ENCODE data around the gene MORC1. TPM values are rescaled to one million over a fixed set of nuclear protein-coding genes. Genes with fewer than 3 reads are reported as not detected.
A peak's percentile ranks its signal among the peaks of the same experiment; 100 is the strongest.

Gene MORC1
- total and polyA plus RNA-seq, 7 donors = not detected

DNA sequence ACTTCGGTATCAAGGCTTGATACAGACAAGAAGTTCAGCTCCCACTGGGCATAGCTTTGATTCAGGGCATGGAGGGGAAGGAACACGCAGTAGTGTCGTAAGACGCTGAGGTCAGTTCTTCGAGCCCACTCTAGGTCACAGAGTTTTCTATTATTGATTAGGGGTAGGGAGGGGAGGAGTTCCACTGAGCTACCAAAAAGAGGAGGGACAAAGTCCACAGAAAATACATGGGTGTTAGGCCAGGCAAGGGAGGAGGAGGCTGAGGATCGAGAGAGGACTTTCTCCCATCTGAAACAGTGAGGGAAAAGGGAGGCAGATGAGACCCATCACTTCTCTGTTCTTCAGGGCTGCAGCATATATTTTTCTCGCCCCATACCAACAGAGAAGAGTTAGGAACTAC lies 89.2 kb downstream of the MORC1 start:
- no peak overlapping the region for H3K4me3 ChIP-seq
- intact Hi-C loops (cut with DNase I) = no loop called here
- WGBS, 3 donors = 85 to 89% (median 88%) methylated on average over 7 of the region's 7 CpGs
- no peaks in the 10 kb centered on the region for H3K36me3 ChIP-seq (ENCODE audit: insufficient read depth in 1 of 2, low read depth in 1 of 2)
- no peaks in the 10 kb centered on the region for H3K4me1 ChIP-seq
- DNase-seq = no peak
- no peaks in the 10 kb centered on the region for H3K9me3 ChIP-seq
- ATAC-seq = no peak
- no peaks in the 10 kb centered on the region for H3K27me3 ChIP-seq (ENCODE audit: insufficient read depth in 3 of 3, low read length in 2 of 3)
- no peak for TF ChIP-seq CTCF (IDR thresholded peaks at IDR 0.05)
- no peak overlapping the region for H3K27ac ChIP-seq

DNA sequence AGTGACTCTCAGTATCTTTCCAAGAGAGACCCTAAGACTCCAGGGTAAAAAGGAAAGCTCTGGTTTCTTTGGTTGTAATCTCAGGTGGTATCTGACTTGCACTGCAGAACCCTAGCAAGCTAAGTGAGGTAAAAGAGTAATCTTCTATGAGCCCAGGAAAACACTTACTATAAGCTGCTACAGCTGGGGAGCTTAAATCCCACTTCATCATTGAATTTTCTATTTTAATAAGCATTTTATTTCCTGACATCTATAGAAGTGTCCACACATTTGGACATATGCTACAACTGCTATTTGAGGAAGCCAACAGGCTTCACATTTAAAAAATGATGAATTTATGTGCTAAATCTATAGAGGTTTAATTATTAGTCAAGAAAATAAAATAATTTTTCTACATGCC lies 91.1 kb downstream of the MORC1 start:
- no peak overlapping the region for H3K27ac ChIP-seq
- H3K9me3 ChIP-seq = no peaks in the 10 kb centered on the region
- H3K4me3 ChIP-seq = no peak overlapping the region
- H3K27me3 ChIP-seq (ENCODE audit: insufficient read depth in 3 of 3, low read length in 2 of 3) = no peaks in the 10 kb centered on the region
- ATAC-seq = no peak
- no peaks in the 10 kb centered on the region for H3K4me1 ChIP-seq
- intact Hi-C loops (cut with DNase I) = no loop called here
- H3K36me3 ChIP-seq (ENCODE audit: insufficient read depth in 1 of 2, low read depth in 1 of 2) = no peaks in the 10 kb centered on the region
- TF ChIP-seq CTCF (IDR thresholded peaks at IDR 0.05) = no peak
- no peak for DNase-seq

- ATAC-seq = no peak
- H3K27me3 ChIP-seq (ENCODE audit: insufficient read depth in 3 of 3, low read length in 2 of 3) = no peaks in the 10 kb centered on the region
- no peak for DNase-seq
- no peaks in the 10 kb centered on the region for H3K4me1 ChIP-seq
- no peak overlapping the region for H3K27ac ChIP-seq
- TF ChIP-seq CTCF (IDR thresholded peaks at IDR 0.05) = no peak
- intact Hi-C loops (cut with DNase I) = no loop called here
- H3K9me3 ChIP-seq = no peaks in the 10 kb centered on the region
- H3K4me3 ChIP-seq = no peak overlapping the region
- no peaks in the 10 kb centered on the region for H3K36me3 ChIP-seq (ENCODE audit: insufficient read depth in 1 of 2, low read depth in 1 of 2)
Observed at GRCh38 chr3:109025896-109026295, 92.0 kb downstream of the MORC1 start.

- intact Hi-C loops (cut with DNase I) = loop anchor here in 1 of 2 donors (2.0 kb wide), 1 partner anchor 59 kb away; no protein-coding TSS in a partner anchor
- WGBS, 3 donors = 32 to 34% (median 33%) methylated on average over 3 of the region's 3 CpGs
- TF ChIP-seq CTCF (IDR thresholded peaks at IDR 0.05) = peak; percentile 77
- H3K4me1 ChIP-seq = no peaks in the 10 kb centered on the region
- no peak overlapping the region for H3K27ac ChIP-seq
- H3K4me3 ChIP-seq = no peak overlapping the region
- no peaks in the 10 kb centered on the region for H3K27me3 ChIP-seq (ENCODE audit: insufficient read depth in 3 of 3, low read length in 2 of 3)
- no peak for DNase-seq
- no peaks in the 10 kb centered on the region for H3K9me3 ChIP-seq
- no peaks in the 10 kb centered on the region for H3K36me3 ChIP-seq (ENCODE audit: insufficient read depth in 1 of 2, low read depth in 1 of 2)
- ATAC-seq = peak in 2 of 4 donors; percentile 44 to 49
Observed at GRCh38 chr3:109023656-109024254, 94.2 kb downstream of the MORC1 start.

- intact Hi-C loops (cut with DNase I) = loop anchor here in 1 of 2 donors (2.0 kb wide), 1 partner anchor 60 kb away; no protein-coding TSS in a partner anchor
- Histone ChIP-seq H3K36me3 (ENCODE audit: insufficient read depth in 1 of 2, low read depth in 1 of 2) (no peaks in the 10 kb centered on the region), H3K27me3 (ENCODE audit: insufficient read depth in 3 of 3, low read length in 2 of 3) (no peaks in the 10 kb centered on the region), H3K4me1 (no peaks in the 10 kb centered on the region), H3K4me3 (no peak overlapping the region), H3K9me3 (no peaks in the 10 kb centered on the region), H3K27ac (no peak overlapping the region)
- WGBS, 3 donors = 70 to 76% (median 71%) methylated on average over 1 of the region's 1 CpG
- DNase-seq = no peak
- no peak for TF ChIP-seq CTCF (IDR thresholded peaks at IDR 0.05)
- no peak for ATAC-seq
Observed at GRCh38 chr3:109023167-109023566, 94.8 kb downstream of the MORC1 start.
